ENCODE data around the gene ATF7IP. TPM values are rescaled to one million over a fixed set of nuclear protein-coding genes. Genes with fewer than 3 reads are reported as not detected.
A peak's percentile ranks its signal among the peaks of the same experiment; 100 is the strongest.
"Not testable (repeated sequence)": the region's sequence is repeated elsewhere in the genome, so short reads cannot be mapped to it uniquely, and the experiment has no call there.

The ATF7IP gene
- total RNA-seq, 1 experiment from 2014 or later, result 172 TPM

GRCh38 chr12:14400599-14400998 is 35.1 kb downstream of the ATF7IP start:
- Histone ChIP-seq H3K4me1 (ENCODE audit: insufficient read depth, low read length) (no peaks in the 10 kb centered on the region; the same call in 1 of the 2 replicates), H3K4ac (ENCODE audit: low read depth, low read length) (no peak overlapping the region), H2BK5ac (ENCODE audit: insufficient read length, low read length) (no peak overlapping the region), H3K79me1 (ENCODE audit: insufficient read depth, low read depth, low read length, poor library complexity, severe bottlenecking) (no peaks in the 10 kb centered on the region), H2AK5ac (ENCODE audit: insufficient read length, low read length) (no peak overlapping the region), H4K5ac (ENCODE audit: insufficient read length, low read depth, low read length) (no peak overlapping the region), H3T11ph (ENCODE audit: low read length) (no peak overlapping the region), H2BK120ac (ENCODE audit: low read depth, low read length, poor library complexity, severe bottlenecking) (no peak overlapping the region), H3K23ac (ENCODE audit: insufficient read length, low read depth, low read length) (no peak overlapping the region), H3K79me2 (ENCODE audit: insufficient read depth, low read length) (peaks cover 33% of the 10 kb centered on the region; the same call in 1 of the 2 replicates), H3K18ac (ENCODE audit: insufficient read length, low read depth, low read length) (no peak overlapping the region), H2BK20ac (ENCODE audit: low read depth, low read length, poor library complexity, severe bottlenecking) (no peak overlapping the region), H2BK12ac (ENCODE audit: insufficient read length, low read depth, low read length) (no peak overlapping the region), H2BK15ac (ENCODE audit: low read depth, low read length) (no peak overlapping the region), H4K8ac (replicated peaks; ENCODE audit: insufficient read length, low read depth, low read length) (no peak overlapping the region), H3K56ac (ENCODE audit: insufficient read length, low read depth, low read length) (no peak overlapping the region), H3K4me2 (ENCODE audit: insufficient read depth, insufficient read length, low read length) (no peak overlapping the region), H3K27ac (ENCODE audit: insufficient read length, low read depth, low read length) (no peak overlapping the region), H3K9me3 (ENCODE audit: control insufficient read depth, low read depth, low read length) (no peaks in the 10 kb centered on the region), H3K23me2 (ENCODE audit: insufficient read length, low read depth, low read length, poor library complexity, severe bottlenecking) (no peaks in the 10 kb centered on the region), H2AFZ (ENCODE audit: low read length) (no peak overlapping the region), H4K91ac (ENCODE audit: insufficient read length, low read depth, low read length) (no peak overlapping the region), H3K27me3 (ENCODE audit: insufficient read depth, low read length) (no peaks in the 10 kb centered on the region), H3K14ac (ENCODE audit: insufficient read depth, low read length) (no peak overlapping the region), H4K20me1 (ENCODE audit: control insufficient read depth, insufficient read depth, insufficient read length) (no peaks in the 10 kb centered on the region), H3K9ac (ENCODE audit: extremely low read depth, insufficient read length, low read length) (no peak overlapping the region)
- H3K36me3 Mint-ChIP-seq (ENCODE audit: insufficient read depth in 1 of 3, low read depth in 3 of 3), result peaks cover 6 to 27% (median 9%) of the 10 kb centered on the region in 3 experiments
- H3K4me3 Mint-ChIP-seq, result no peak overlapping the region
- no peaks in the 10 kb centered on the region for H3K27me3 Mint-ChIP-seq (ENCODE audit: low read depth)
- WGBS (ENCODE audit: extremely low coverage, insufficient read length, low lambda C conversion rate), result no CpG with 5 or more reads among the region's 1 CpG
- peak overlapping the region in 2 of 3 experiments; percentile 2 to 20; a peak in 1 of 7 replicates for H3K27ac Mint-ChIP-seq
- no peak for DNase-seq
- TF ChIP-seq, protein P1, sequence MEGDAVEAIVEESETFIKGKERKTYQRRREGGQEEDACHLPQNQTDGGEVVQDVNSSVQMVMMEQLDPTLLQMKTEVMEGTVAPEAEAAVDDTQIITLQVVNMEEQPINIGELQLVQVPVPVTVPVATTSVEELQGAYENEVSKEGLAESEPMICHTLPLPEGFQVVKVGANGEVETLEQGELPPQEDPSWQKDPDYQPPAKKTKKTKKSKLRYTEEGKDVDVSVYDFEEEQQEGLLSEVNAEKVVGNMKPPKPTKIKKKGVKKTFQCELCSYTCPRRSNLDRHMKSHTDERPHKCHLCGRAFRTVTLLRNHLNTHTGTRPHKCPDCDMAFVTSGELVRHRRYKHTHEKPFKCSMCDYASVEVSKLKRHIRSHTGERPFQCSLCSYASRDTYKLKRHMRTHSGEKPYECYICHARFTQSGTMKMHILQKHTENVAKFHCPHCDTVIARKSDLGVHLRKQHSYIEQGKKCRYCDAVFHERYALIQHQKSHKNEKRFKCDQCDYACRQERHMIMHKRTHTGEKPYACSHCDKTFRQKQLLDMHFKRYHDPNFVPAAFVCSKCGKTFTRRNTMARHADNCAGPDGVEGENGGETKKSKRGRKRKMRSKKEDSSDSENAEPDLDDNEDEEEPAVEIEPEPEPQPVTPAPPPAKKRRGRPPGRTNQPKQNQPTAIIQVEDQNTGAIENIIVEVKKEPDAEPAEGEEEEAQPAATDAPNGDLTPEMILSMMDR (conservative IDR thresholded peaks at IDR 0.05), result no peak
- peaks cover 4 to 6% of the 10 kb centered on the region in 2 experiments; a peak in 4 of 5 replicates for H3K9me3 Mint-ChIP-seq
- peaks cover 61 to 62% of the 10 kb centered on the region in 2 experiments for H3K4me1 Mint-ChIP-seq

DNA sequence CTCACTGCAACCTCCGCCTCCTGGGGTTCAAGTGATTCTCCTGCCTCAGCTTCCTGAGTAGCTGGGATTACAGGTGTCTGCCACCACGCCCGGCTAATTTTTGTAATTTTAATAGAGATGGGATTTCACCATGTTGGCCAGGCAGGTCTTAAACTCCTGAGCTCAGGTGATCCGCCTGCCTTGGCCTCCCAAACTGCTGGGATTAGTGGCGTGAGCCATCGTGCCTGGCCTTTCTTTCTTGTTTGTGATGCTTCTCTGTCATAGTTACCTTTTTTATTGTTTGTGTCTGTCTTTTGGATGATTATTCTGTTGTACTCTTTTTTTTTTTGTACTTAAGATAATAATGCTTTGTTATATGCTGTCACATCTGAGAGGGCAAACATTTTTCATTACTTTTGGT is 35.8 kb downstream of the ATF7IP start:
- not testable (repeated sequence) for H2BK20ac ChIP-seq (ENCODE audit: low read depth, low read length, poor library complexity, severe bottlenecking); H2AK5ac ChIP-seq (ENCODE audit: insufficient read length, low read length); H3K27me3 ChIP-seq (ENCODE audit: insufficient read depth, low read length); H2BK5ac ChIP-seq (ENCODE audit: insufficient read length, low read length); H3K4me1 ChIP-seq (ENCODE audit: insufficient read depth, low read length); H2BK12ac ChIP-seq (ENCODE audit: insufficient read length, low read depth, low read length); H3K4ac ChIP-seq (ENCODE audit: low read depth, low read length); H3K18ac ChIP-seq (ENCODE audit: insufficient read length, low read depth, low read length); H3K23ac ChIP-seq (ENCODE audit: insufficient read length, low read depth, low read length); H3K27ac ChIP-seq (ENCODE audit: insufficient read length, low read depth, low read length); DNase-seq; H3K79me1 ChIP-seq (ENCODE audit: insufficient read depth, low read depth, low read length, poor library complexity, severe bottlenecking); H4K5ac ChIP-seq (ENCODE audit: insufficient read length, low read depth, low read length); H3K23me2 ChIP-seq (ENCODE audit: insufficient read length, low read depth, low read length, poor library complexity, severe bottlenecking); H4K8ac ChIP-seq (replicated peaks; ENCODE audit: insufficient read length, low read depth, low read length); H2AFZ ChIP-seq (ENCODE audit: low read length); H3K9me3 ChIP-seq (ENCODE audit: control insufficient read depth, low read depth, low read length); H3K4me2 ChIP-seq (ENCODE audit: insufficient read depth, insufficient read length, low read length); H3T11ph ChIP-seq (ENCODE audit: low read length); H3K14ac ChIP-seq (ENCODE audit: insufficient read depth, low read length); H2BK15ac ChIP-seq (ENCODE audit: low read depth, low read length); H3K9me3 Mint-ChIP-seq; H3K56ac ChIP-seq (ENCODE audit: insufficient read length, low read depth, low read length); H2BK120ac ChIP-seq (ENCODE audit: low read depth, low read length, poor library complexity, severe bottlenecking); H3K9ac ChIP-seq (ENCODE audit: extremely low read depth, insufficient read length, low read length); H3K27me3 Mint-ChIP-seq (ENCODE audit: low read depth); H4K91ac ChIP-seq (ENCODE audit: insufficient read length, low read depth, low read length); H4K20me1 ChIP-seq (ENCODE audit: control insufficient read depth, insufficient read depth, insufficient read length)
- H3K36me3 Mint-ChIP-seq (ENCODE audit: insufficient read depth in 1 of 3, low read depth in 3 of 3), result peaks cover 6 to 22% (median 6%) of the 10 kb centered on the region in 3 experiments
- peaks cover 35% of the 10 kb centered on the region; the same call in 1 of the 2 replicates for H3K79me2 ChIP-seq (ENCODE audit: insufficient read depth, low read length)
- H3K4me3 Mint-ChIP-seq, result 0 out of 5 replicates have a peak overlapping the region, but pooled peaks of 1 of the 2 experiments have one; percentile 12
- no CpG with 5 or more reads among the region's 6 CpGs for WGBS (ENCODE audit: extremely low coverage, insufficient read length, low lambda C conversion rate)
- H3K27ac Mint-ChIP-seq, result peak overlapping the region; percentile 7 to 50 (median 37); a peak in 4 of 7 replicates
- H3K4me1 Mint-ChIP-seq, result peaks cover 58 to 59% of the 10 kb centered on the region in 2 experiments
